ENCODE measurements around the gene GJD3. TPM values are rescaled to one million over a fixed set of nuclear protein-coding genes. Genes with fewer than 3 reads are reported as not detected.

Gene GJD3
- total and polyA plus RNA-seq, 2 donors (not counting 3 experiments of a cell fraction or from before 2014, with no cell fraction given): 0.10 to 0.40 TPM

GRCh38 chr17:40360091-40360490 lies 4.4 kb downstream of the GJD3 start:
- Histone ChIP-seq H3K79me2 (ENCODE audit: control insufficient read depth, insufficient read depth, low read length) (no peaks in the 10 kb centered on the region), H2AFZ (ENCODE audit: low read depth, low read length) (no peak overlapping the region), H3K4me1 (ENCODE audit: control insufficient read depth, extremely low read depth, insufficient read depth, low read length) (peaks cover 11% of the 10 kb centered on the region), H3K9me1 (replicated peaks; ENCODE audit: control insufficient read depth, extremely low read depth, insufficient read depth, low read length) (no peaks in the 10 kb centered on the region), H3K27ac (ENCODE audit: insufficient read depth, low read depth, low read length) (no peak overlapping the region), H3K27me3 (ENCODE audit: control insufficient read depth in 2 of 2, insufficient read depth in 2 of 2, low read length in 2 of 2) (no peaks in the 10 kb centered on the region), H3K9ac (replicated peaks; ENCODE audit: extremely low read depth, insufficient read depth, low read length) (no peak overlapping the region), H3K4me3 (replicated peaks in 1 of 3; ENCODE audit: insufficient read depth in 1 of 3, low read depth in 1 of 3, low read length in 3 of 3) (no peak overlapping the region), H4K20me1 (replicated peaks; ENCODE audit: control insufficient read depth, extremely low read depth, insufficient read depth, low read length) (no peaks in the 10 kb centered on the region), H3K36me3 (ENCODE audit: control insufficient read depth in 2 of 2, extremely low read depth in 1 of 2, insufficient read depth in 2 of 2, low read length in 2 of 2) (peaks cover 3 to 11% of the 10 kb centered on the region in 2 experiments), H3K9me3 (replicated peaks; ENCODE audit: control insufficient read depth, insufficient read depth, low read length) (no peaks in the 10 kb centered on the region), H3K4me2 (ENCODE audit: insufficient read depth, low read length) (no peak overlapping the region)
- no peak for DNase-seq (ENCODE audit: low read depth, low spot score)
- FAIRE-seq: no peak
- ChIA-PET CTCF (interaction anchor here (2.1 to 18.3 kb wide), 5 partner anchors 54 to 199 kb away, joined by 5 to 530 read pairs (median 41); partner anchors contain the start of gene RARA), POLR2A (no interaction called here)
- BruUV-seq (replicated peaks): no TSS peak
- intact Hi-C loops (cut with micrococcal nuclease): no loop called here
- TF ChIP-seq JUN (IDR thresholded peaks at IDR 0.05; ENCODE audit: borderline replicate concordance, insufficient read depth, insufficient read length, low read depth): no peak
- no peak for TF ChIP-seq POLR2A (IDR thresholded peaks at IDR 0.05; ENCODE audit: low read depth, low read length)
- no peak for TF ChIP-seq POLR2AphosphoS5 (IDR thresholded peaks at IDR 0.05; ENCODE audit: insufficient read depth, low read depth, low read length)
- TF ChIP-seq CTCF (IDR thresholded peaks at IDR 0.05; ENCODE audit: extremely low read depth in 1 of 2, insufficient read depth in 1 of 2, low read depth in 1 of 2, low read length in 2 of 2): no peak
- TF ChIP-seq FOS (IDR thresholded peaks at IDR 0.05; ENCODE audit: borderline replicate concordance, insufficient read depth, low read length): no peak
- TF ChIP-seq MYC (IDR thresholded peaks at IDR 0.05; ENCODE audit: low read depth, low read length): no peak
- no peak for TF ChIP-seq MAX (IDR thresholded peaks at IDR 0.05; ENCODE audit: insufficient read depth, insufficient read length)
- no peak for TF ChIP-seq GATA2 (IDR thresholded peaks at IDR 0.05; ENCODE audit: insufficient read depth, insufficient read length, low read depth, low read length)
- TF ChIP-seq EZH2 (IDR thresholded peaks at IDR 0.05; ENCODE audit: borderline replicate concordance, low read depth, low read length, severe bottlenecking): no peak
- dilution Hi-C loops (cut with MboI; ENCODE audit: extremely low pct_ligation_motif_present, low sequenced_read_pairs): no loop called here

All from endothelial cell of umbilical vein (primary cell).